ENCODE measurements around the gene ABAT.
"Not testable (repeated sequence)": the region's sequence is repeated elsewhere in the genome, so short reads cannot be mapped to it uniquely, and the experiment has no call there.

ABAT gene

GRCh38 chr16:8751481-8752311 lies 77.3 kb downstream of the ABAT start:
- no peak for DNase-seq

- DNase-seq = no peak
These were observed 78.3 kb downstream of the ABAT start for GRCh38 chr16:8752706-8753105.

GRCh38 chr16:8753416-8754054 lies 79.1 kb downstream of the ABAT start:
- no peak for DNase-seq

GRCh38 chr16:8756755-8757154 lies 82.3 kb downstream of the ABAT start:
- DNase-seq = no peak

- no peak for DNase-seq
These were observed 83.6 kb downstream of the ABAT start for GRCh38 chr16:8758022-8758421.

GRCh38 chr16:8760021-8760420 lies 85.6 kb downstream of the ABAT start:
- no peak for DNase-seq

- DNase-seq = no peak
These were observed 86.7 kb downstream of the ABAT start for GRCh38 chr16:8761078-8761477.

- DNase-seq = no peak
These were observed 87.8 kb downstream of the ABAT start for GRCh38 chr16:8762254-8762653.

- DNase-seq = no peak
These were observed 88.7 kb downstream of the ABAT start for GRCh38 chr16:8763083-8763482.

- DNase-seq = no peak
These were observed 89.5 kb downstream of the ABAT start for GRCh38 chr16:8763899-8764298.

GRCh38 chr16:8764525-8765250 lies 90.3 kb downstream of the ABAT start:
- no peak for DNase-seq

GRCh38 chr16:8767176-8767575 lies 92.8 kb downstream of the ABAT start:
- no peak for DNase-seq

- no peak for DNase-seq
These were observed 93.9 kb downstream of the ABAT start for GRCh38 chr16:8768283-8768682.

GRCh38 chr16:8768692-8769091 lies 94.3 kb downstream of the ABAT start:
- no peak for DNase-seq

- no peak for DNase-seq
These were observed 99.1 kb downstream of the ABAT start for GRCh38 chr16:8773537-8773936.

GRCh38 chr16:8774208-8774607 lies 99.8 kb downstream of the ABAT start:
- no peak for DNase-seq

- DNase-seq = no peak
These were observed 100.9 kb downstream of the ABAT start for GRCh38 chr16:8775359-8775758.

- DNase-seq = no peak
These were observed 101.7 kb downstream of the ABAT start for GRCh38 chr16:8776129-8776584.

GRCh38 chr16:8777217-8777616 lies 102.8 kb downstream of the ABAT start:
- DNase-seq = no peak

- no peak for DNase-seq
These were observed 107.4 kb downstream of the ABAT start for GRCh38 chr16:8781797-8782196.

GRCh38 chr16:8782673-8783072 lies 108.3 kb downstream of the ABAT start:
- DNase-seq = no peak

GRCh38 chr16:8785408-8785807 lies 111.0 kb downstream of the ABAT start:
- no peak for DNase-seq

GRCh38 chr16:8786316-8786715 lies 111.9 kb downstream of the ABAT start:
- DNase-seq = not testable (repeated sequence)
